Measurements from ENCODE around the gene RAG1.

The RAG1 gene

GRCh38 chr11:36628141-36628540 is 60.3 kb downstream of the RAG1 start:
- no peak for DNase-seq (ENCODE audit: low read depth)

- DNase-seq (ENCODE audit: low read depth), result no peak
Observed at GRCh38 chr11:36628765-36629244, 61.0 kb downstream of the RAG1 start.

Measured in non-pigmented ciliary epithelial cell (primary cell).